ENCODE measurements around the gene PRPF6.
A peak's percentile ranks its signal among the peaks of the same experiment; 100 is the strongest.

Gene PRPF6

DNA sequence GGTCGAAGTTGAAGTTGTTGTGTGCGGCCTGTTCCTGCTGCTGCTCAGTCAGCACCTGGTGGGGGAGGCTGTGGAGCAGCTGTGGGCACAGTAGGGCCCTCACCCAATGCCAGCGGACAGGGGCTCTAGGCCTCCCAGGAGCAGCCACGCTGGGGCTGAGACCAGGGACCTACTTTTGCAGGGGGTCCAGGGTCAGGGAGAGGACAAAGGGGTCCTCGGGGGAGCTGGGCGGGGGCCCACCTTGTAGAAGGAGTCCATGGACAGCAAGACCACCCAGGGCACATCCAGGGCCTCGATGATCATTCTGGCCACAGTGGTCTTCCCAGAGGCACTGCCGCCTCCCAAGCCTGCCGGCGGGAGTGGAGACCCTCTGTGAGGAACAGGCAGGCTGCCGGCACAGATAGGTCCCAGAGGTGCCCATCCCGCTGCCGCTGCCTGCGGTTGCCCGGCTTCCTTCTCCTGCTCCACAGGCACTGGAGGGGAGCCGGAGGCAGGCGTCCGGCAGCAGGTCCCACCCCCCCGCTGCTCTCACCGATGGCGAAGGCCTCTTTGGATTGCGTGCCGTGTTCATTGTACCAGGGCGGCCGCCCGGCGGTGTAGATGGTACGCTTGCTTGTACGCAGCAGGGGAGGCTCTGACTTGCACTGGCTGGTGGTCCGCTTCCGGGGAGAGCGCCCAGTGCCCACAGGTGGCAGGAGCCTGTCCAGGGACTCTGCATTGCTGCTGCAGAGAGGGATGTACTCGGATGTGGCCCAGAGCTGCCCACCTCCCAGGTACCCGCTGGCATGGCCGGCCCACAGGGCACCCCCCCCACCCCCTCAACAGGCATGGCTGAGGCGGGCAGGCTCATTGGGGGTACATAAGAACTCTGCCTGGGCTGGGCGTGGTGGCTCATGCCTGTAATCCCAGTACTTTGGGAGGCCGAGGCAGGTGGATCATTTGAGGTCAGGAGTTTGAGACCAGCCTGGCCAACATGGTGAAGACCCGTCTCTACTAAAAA, 34.7 kb upstream of the PRPF6 start:
- no peak for DNase-seq (ENCODE audit: low read depth in 2 of 2)

DNA sequence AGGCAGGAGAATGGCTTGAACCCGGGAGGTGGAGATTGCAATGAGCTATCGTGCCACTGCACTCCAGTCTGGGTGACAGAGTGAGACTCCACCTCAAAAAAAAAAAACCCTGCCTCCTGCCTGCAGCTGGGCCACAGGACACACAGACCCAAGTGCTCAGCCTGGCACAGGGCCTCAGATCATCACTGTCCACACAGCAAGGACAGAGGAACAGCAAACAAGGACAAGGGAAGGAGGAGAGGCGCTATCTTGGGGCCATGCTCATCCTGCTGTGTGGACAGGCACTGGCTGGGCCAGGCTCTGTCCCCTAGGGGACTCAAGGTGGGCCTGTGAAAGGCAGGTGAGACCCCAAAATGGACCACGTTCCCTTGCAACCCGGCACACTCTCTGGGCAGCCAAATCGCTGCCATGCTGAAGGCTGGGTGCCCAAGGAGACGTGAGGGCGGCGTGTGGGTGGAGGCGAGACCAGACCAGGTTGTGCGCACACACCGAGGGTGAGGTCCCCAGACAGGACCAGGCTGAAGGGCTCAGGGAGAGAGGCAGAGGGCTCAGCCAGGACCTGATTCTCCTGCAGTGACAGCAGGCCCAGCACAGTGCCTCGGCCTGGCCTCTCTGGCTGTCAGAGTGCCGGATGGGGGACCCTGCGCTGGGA, 33.8 kb upstream of the PRPF6 start:
- DNase-seq (ENCODE audit: low read depth in 2 of 2): no peak

DNA sequence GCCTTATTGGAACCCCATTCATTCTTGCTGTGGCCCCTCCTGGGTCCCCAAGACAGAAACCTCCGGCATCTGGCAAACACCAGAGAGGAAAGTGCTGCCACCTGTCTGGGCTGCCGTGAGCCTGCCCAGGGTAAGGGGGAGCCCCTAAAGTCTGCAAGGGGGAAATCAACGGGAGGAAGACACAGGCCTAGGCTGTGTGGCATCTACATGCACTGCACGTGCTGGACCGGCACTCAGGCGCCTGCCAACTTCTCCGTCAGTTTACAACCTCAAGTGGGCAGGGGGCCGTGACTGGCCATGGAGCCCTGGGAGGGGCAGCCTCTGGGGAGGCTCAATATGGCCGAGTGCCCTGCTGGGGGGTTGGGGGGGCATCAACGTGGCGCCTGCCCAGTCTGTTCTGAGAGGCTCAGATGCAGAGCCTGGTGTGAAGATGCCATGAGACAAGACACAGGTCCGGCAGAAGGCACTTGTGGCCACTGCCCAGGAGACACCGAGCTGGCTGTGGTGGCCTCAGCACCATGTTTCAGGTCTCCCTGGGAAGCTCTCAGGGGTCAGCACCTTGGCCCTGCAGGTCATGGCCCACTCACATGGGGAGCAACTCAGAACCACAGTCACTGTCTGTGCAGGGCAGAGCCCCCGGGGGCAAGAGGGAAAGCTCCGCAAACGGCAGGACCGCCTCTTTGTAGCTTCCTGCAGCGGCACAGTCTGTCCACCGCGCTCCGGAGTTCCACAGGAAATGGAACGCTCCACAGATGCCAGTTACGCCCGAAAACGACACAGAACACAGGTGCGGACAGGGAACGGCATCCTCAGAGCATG, 33.1 kb upstream of the PRPF6 start:
- no peak for DNase-seq (ENCODE audit: low read depth in 2 of 2)

DNA sequence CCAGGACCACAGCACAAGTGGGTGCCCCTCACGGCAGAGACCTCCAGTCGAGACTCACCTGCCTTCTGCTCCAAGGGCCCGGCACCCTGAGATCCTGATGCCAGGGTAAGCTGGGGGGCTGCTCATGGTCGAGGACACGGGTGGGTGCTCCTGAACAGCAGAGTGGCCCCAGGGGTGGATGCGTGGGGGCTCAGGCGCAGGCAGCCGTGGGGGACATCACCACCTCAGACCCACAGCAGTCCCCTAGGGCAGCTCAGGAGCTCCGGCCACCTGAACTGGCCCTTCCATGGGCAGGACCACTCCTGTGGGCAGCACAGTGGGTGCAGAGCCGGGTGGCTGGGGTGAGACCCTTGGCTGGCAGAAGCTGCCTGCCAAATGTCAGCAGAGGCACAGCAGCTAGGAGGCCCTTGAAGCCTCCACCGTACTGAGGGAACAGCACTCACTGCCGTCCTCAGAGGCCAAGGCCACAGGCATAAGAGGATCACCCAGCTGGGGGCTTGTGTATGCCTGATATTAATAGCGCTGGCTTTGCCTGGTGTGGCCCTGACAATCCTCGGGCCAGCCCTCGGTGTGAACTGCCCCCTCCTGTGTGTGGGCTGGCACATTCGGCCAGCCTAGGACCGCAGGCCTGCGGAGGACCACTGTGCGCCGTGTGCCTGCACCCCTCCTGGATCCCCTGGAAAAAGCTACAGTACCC, 30.1 kb upstream of the PRPF6 start:
- no peak for DNase-seq (ENCODE audit: low read depth in 2 of 2)

- DNase-seq (ENCODE audit: low read depth in 2 of 2): no peak
Observed at GRCh38 chr20:63951398-63952209, 29.3 kb upstream of the PRPF6 start.

- DNase-seq (ENCODE audit: low read depth in 2 of 2): no peak
Observed at GRCh38 chr20:63952210-63952535, 28.8 kb upstream of the PRPF6 start.

DNA sequence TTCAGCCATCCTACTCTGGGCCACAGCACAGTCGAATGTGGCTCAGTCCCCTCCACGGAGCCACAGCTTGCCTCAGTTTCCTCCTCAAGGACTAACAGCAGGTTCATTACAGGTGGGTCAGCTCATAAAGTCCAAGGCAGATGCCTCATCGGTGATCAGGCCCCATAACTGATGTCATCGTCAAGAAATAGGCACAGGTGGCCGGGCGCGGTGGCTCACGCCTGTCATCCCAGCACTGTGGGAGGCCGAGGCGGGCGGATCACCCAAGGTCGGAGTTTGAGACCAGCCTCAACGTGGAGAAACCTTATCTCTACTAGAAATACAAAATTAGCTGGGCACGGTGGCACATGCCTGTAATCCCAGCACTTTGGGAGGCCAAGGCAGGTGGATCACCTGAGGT, 28.2 kb upstream of the PRPF6 start:
- no peak for DNase-seq (ENCODE audit: low read depth in 2 of 2)

DNA sequence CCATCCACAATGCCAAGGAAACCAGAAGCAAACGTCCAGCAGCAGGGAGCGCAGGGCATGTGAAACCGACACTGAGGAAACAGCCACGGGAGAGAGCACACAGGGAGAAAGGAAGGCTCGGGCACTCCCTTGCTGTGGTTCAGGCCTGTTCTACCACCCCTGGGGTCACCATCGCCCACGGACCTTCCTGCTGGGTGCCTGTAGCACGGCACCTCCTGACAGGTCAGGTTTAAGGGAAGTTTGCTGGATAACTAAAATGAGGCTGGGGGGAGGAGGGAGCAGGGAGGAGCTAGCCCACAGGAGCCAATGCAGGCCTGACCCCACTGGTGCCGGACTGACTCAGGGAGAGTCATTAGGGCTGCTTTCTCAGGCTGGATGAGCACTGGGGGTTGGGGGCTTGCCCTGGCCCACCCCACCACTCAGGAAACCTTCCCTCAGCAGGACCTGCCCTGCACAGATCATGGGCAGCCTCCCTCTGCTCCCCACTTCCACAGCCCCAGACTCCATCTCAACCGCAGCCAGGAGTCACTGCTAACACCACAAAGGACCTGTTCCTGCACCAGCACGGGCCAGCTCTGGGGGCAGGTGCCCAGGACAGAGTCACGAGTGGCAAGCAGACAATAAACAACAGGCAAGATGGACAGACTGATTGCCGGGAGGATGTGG, 27.0 kb upstream of the PRPF6 start:
- DNase-seq (ENCODE audit: low read depth in 2 of 2): no peak

DNA sequence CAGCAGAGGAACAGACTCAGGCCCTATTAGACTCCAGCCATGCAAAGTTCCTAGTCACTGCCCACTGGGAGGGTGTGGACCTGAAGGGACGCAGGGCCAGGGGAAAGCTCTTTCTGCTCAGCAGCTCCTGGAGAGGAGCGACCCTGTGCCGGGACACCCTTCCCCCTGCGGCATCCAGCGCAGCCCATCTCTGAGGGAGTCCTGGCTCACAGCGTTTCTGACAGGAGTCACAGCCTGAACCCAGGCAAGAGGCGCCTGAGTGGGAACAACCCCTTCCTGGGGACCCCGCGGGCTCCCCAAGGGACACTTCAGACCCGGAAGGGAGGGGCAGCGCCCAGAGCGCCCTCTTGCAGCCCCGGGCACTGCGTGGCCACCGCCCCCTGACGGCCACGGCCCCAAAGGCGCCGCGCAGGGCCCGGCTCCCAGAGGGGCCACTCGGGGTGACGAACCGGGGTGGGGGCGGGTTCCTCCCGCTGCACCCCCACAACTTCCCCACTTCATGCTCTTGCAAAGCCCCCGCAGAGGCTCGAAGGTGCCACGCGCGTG, 25.6 kb upstream of the PRPF6 start:
- no peak for DNase-seq (ENCODE audit: low read depth in 2 of 2)

GRCh38 chr20:63955827-63956663, 24.9 kb upstream of the PRPF6 start, which contains the start of gene UCKL1:
Gene UCKL1, minus strand, starts transcription at chr20:63956416. Its CDS starts 44 bp downstream, at chr20:63956372.
- peak; percentile 77 to 78 for DNase-seq (ENCODE audit: low read depth in 2 of 2)

DNA sequence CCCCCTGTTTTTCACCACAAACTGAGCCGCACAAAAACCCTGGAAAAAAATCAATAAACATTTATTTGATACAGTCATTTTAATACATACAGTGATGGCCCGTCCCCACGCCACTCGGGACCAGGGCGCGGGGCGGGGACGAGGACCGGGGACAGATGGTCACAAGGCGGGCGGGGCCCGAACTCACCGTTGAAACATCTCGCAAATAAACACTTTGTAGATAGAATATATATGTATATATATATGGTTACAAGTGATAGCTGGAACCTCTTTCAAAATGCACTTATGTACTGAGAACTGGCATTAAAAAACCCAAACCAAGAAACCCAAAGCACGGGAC, 24.3 kb upstream of the PRPF6 start:
- no peak for DNase-seq (ENCODE audit: low read depth in 2 of 2)

GRCh38 chr20:63957004-63957689, 23.8 kb upstream of the PRPF6 start:
- DNase-seq (ENCODE audit: low read depth in 2 of 2): peak in 1 of 2 donors; percentile 53

- DNase-seq (ENCODE audit: low read depth in 2 of 2): no peak
Observed at GRCh38 chr20:63957690-63958441, 23.1 kb upstream of the PRPF6 start.

DNA sequence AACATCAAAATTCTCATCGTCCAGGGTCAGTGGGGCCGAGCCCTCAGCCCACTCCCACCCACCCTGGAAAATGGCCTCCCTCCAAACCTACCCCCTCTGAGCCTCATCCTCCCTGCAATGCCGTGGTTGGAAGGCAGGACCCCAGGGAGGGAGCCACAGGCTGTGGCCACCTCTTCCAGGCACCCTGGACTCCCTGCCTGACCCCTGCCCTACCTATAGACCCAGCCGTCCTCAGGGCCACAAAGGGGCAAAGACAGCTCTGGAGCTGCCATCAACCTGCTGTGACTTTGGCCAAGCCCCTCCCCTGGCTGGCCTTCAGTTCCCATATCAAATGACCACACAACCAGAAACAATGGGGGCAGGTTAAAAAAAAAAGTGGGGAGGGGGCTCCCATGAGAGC, 22.5 kb upstream of the PRPF6 start:
- no peak for DNase-seq (ENCODE audit: low read depth in 2 of 2)

DNA sequence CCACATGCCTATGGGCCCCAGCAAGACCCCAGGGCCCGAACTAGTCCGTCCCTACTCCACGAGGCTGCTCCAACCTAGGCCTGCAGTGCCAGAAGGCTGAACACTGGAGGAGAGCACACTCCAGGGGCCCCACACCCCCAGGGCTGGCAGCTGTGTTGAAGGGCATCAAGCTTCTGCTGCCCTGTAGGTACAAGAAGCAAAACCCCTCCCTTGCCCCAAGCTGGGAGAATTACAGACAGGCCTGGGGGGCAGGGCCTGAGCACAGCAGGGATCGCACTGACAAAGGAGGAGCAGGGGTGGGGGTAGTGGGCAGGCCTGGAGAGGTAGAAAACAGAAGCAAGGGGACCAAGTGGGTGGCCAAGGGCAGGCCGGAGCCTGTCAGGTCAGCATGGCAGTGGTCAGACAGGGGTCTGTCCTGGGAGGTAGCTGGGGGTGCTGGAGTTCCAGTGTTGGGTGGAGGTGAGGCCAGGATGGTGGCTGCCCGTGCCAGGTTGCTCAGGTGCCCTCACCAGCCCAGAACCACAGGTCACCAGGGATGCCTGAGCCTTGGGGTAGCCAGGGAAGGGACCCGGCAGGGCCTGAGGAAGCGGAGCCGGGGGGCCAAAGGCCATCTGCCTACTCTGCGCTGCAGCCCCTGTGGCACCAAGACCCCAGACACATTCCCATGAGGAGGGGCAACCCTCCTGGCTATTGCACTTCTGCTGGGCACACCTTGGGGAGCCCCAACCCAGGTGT, 21.8 kb upstream of the PRPF6 start:
- DNase-seq (ENCODE audit: low read depth in 2 of 2): no peak

DNA sequence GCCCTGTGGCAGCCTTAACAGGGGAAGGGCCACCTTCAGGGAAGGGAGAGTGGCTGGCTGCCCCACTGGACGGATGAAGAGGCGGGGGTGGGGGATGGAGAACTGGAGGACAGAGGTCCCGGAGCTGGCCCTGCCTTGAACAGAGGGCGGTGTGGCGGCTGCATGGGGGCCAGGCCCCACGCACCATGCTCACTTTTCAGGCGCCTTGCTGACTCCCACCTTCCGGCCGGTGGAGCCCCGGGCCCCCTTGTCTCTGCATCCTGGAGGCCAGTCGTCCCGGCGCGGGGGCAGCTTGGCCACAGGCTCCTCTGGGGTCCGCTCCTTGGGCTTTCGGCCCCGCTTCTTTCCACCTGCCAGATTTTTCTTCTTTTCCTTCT, 21.2 kb upstream of the PRPF6 start:
- DNase-seq (ENCODE audit: low read depth in 2 of 2): no peak
